Measurements from ENCODE around the gene SCARB1. TPM values are rescaled to one million over a fixed set of nuclear protein-coding genes. Genes with fewer than 3 reads are reported as not detected.
A peak's percentile ranks its signal among the peaks of the same experiment; 100 is the strongest.

The SCARB1 gene
- total and polyA plus RNA-seq, 2 of the 13 experiments (the other 11 are each of a cell fraction or from before 2014, with no cell fraction given) = 63.4 to 160 TPM

DNA sequence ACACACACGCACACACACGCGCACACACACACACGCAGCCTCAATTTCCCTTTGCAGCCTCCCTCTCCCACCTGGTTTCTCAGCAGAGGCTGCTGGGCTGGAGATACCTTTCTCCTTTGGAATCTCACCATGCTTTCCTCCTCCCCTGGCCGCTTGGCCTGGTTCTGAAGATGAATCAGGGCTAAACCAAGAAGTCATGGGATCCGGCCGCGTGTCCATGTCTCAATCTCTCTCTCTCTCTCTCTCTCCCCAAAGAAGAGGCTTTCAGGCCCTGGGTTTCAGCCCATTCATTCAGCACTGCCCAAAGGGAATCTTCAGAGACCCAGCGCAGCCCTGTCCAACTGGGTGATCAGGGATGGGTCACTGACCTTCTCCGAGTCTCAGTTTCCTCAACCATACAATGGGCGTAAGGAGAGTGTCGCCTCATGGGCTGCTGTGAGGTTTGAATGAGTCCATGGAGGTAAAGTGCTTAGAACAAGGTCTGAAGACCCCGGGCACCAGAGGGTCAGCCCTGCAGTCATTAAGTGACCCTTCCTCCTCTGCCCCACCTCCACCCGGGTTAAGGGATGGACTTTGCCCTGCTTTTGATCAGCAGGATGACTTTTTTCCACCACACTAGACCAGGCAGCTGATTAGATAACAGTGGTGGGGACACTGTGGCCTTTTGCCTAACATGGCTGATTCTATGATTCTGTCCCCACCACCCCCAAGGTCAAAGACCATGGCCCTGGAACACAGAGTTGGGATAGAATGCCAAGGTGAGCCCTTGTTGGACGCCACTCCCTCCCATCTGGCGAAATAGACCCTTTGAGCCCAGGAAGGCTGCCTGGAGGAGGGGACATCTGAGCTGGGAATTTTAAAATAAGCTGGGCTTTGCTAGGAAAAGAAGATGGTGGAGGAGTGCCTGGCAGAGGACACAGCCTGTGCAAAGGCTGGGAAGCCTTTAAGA is 42.1 kb downstream of the SCARB1 start (continued):
- TF ChIP-seq, protein P1, sequence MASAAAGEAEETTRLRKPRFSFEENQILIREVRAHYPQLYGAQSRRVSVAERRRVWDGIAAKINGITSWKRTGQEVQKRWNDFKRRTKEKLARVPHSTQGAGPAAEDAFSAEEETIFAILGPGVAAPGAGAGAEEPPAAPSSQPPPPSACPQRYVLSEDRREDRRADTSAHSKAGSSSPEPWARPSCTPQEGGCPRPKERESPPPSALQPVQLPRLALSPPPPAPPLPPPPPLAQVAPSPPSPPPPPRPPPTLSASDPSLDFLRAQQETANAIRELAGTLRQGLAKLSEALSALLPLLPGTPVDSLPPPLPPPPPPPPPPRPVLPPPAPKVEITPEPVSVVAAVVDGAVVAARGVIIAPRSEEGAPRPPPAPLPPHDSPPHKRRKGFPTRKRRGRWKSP (CRISPR knock-in tag; IDR thresholded peaks at IDR 0.05) = no peak
- TF ChIP-seq TEAD3 (CRISPR knock-in tag; optimal IDR thresholded peaks at IDR 0.05; ENCODE audit: borderline replicate concordance) (peak; percentile 92), LCORL (IDR thresholded peaks at IDR 0.05) (peak; percentile 78), LCORL (CRISPR knock-in tag; IDR thresholded peaks at IDR 0.05) (peak; percentile 98), SPEN (CRISPR knock-in tag; IDR thresholded peaks at IDR 0.05; ENCODE audit: low read depth) (peak; percentile 88; the same call in 1 of the 2 replicates), HNRNPK (IDR thresholded peaks at IDR 0.05; ENCODE audit: low read depth, low read length, poor library complexity, severe bottlenecking) (no peak), RFX1 (IDR thresholded peaks at IDR 0.05) (no peak), ZNF329 (CRISPR knock-in tag; IDR thresholded peaks at IDR 0.05; ENCODE audit: low read depth) (no peak), NONO (IDR thresholded peaks at IDR 0.05) (no peak), NONO (CRISPR knock-in tag; conservative IDR thresholded peaks at IDR 0.05) (peak; percentile 91), JDP2 (CRISPR knock-in tag; IDR thresholded peaks at IDR 0.05; ENCODE audit: borderline replicate concordance) (no peak), ZBTB37 (CRISPR knock-in tag; IDR thresholded peaks at IDR 0.05) (peak; percentile 80), SMAD3 (CRISPR knock-in tag; IDR thresholded peaks at IDR 0.05) (peak; percentile 67; the same call in 1 of the 2 replicates), ZFAT (CRISPR knock-in tag; conservative IDR thresholded peaks at IDR 0.05) (no peak), ZNF431 (CRISPR knock-in tag; IDR thresholded peaks at IDR 0.05; ENCODE audit: borderline replicate concordance, low read depth) (peak; percentile 46; the same call in 1 of the 2 replicates), TFDP2 (CRISPR knock-in tag; IDR thresholded peaks at IDR 0.05) (no peak), NFIC (IDR thresholded peaks at IDR 0.05; ENCODE audit: low read length) (peak; percentile 77), SNAI1 (CRISPR knock-in tag; IDR thresholded peaks at IDR 0.05; ENCODE audit: borderline replicate concordance) (no peak), ZNF234 (CRISPR knock-in tag; conservative IDR thresholded peaks at IDR 0.05) (no peak), MEIS2 (CRISPR knock-in tag; IDR thresholded peaks at IDR 0.05) (peak; percentile 64), NR0B2 (CRISPR knock-in tag; IDR thresholded peaks at IDR 0.05) (no peak)
- TF ChIP-seq, protein P2, sequence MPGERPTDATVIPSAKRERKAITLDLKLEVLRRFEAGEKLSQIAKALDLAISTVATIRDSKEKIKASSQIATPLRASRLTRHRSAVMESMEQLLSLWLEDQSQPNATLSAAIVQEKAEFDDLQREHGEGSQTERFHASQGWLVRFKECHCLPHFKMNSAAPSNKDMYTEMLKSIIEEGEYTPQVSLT (CRISPR knock-in tag; IDR thresholded peaks at IDR 0.05; ENCODE audit: borderline replicate concordance, low read depth) = no peak
- TF ChIP-seq, protein P3, sequence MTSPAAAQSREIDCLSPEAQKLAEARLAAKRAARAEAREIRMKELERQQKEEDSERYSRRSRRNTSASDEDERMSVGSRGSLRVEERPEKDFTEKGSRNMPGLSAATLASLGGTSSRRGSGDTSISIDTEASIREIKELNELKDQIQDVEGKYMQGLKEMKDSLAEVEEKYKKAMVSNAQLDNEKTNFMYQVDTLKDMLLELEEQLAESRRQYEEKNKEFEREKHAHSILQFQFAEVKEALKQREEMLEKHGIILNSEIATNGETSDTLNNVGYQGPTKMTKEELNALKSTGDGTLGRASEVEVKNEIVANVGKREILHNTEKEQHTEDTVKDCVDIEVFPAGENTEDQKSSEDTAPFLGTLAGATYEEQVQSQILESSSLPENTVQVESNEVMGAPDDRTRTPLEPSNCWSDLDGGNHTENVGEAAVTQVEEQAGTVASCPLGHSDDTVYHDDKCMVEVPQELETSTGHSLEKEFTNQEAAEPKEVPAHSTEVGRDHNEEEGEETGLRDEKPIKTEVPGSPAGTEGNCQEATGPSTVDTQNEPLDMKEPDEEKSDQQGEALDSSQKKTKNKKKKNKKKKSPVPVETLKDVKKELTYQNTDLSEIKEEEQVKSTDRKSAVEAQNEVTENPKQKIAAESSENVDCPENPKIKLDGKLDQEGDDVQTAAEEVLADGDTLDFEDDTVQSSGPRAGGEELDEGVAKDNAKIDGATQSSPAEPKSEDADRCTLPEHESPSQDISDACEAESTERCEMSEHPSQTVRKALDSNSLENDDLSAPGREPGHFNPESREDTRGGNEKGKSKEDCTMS (CRISPR knock-in tag; conservative IDR thresholded peaks at IDR 0.05) = no peak
